SK-N-SH (cell line): Measurements from ENCODE around the gene MS4A18. TPM values are rescaled to one million over a fixed set of nuclear protein-coding genes. Genes with fewer than 3 reads are reported as not detected.

ENCODE experiments used
- CTCF ChIP-seq: fragments of 200-600 bp; sonication (generic); IDR thresholded peaks from 2 replicates; pipeline ENCODE4 v1.6.1; 2017; ENCODE audit warnings: antibody characterized with exemption, mild to moderate bottlenecking, moderate library complexity
- EP300 ChIP-seq, 2 experiments: IDR thresholded peaks; 2 replicates each; pipeline versions ENCODE4 v1.4.0 to v1.6.1; 2012; ENCODE audit warnings: borderline replicate concordance in 1 of 2, low read depth in 1 of 2, low read length in 1 of 2
- JUND ChIP-seq: IDR thresholded peaks from 2 replicates; pipeline ENCODE4 v1.4.0; 2012
- MXI1 ChIP-seq: IDR thresholded peaks from 2 replicates; pipeline ENCODE4 v1.6.1; 2012; ENCODE audit warnings: mild to moderate bottlenecking, low read depth, low read length, improper control_type of control experiment
- PBX3 ChIP-seq: IDR thresholded peaks from 2 replicates; pipeline ENCODE4; 2012
- SIN3A ChIP-seq: IDR thresholded peaks from 2 replicates; pipeline ENCODE4 v1.6.1; 2012; ENCODE audit warnings: low read depth, mild to moderate bottlenecking, low read length, moderate library complexity, borderline replicate concordance
- SMC3 ChIP-seq: IDR thresholded peaks from 2 replicates; pipeline ENCODE4 v1.6.1; 2012; ENCODE audit warnings: low read depth, low read length, improper control_type of control experiment
- USF1 ChIP-seq: IDR thresholded peaks from 2 replicates; pipeline ENCODE4 v1.4.0; 2012; ENCODE audit warnings: low read depth, borderline replicate concordance
- YY1 ChIP-seq: IDR thresholded peaks from 2 replicates; pipeline ENCODE4 v1.4.0; 2012; ENCODE audit warnings: low read depth, mild to moderate bottlenecking
- polyA plus RNA-seq, 3 experiments: library from polyadenylated mRNA; depleted of rRNA; stranded (reverse); fragments of >200 nt; gene quantifications; 2 replicates each; pipeline ENCODE4 v1.2.3, GENCODE V29; 2012

MS4A18 gene
- polyA plus RNA-seq, 1 of the 3 experiments (the other 2 are of a cell fraction), result not detected

- TF ChIP-seq CTCF (no peak), YY1 (no peak), PBX3 (no peak), SMC3 (no peak), EP300 (IDR thresholded peaks at IDR 0.05; ENCODE audit: borderline replicate concordance in 1 of 2, low read depth in 1 of 2, low read length in 1 of 2) (no peak), SIN3A (no peak), MXI1 (no peak), USF1 (no peak), JUND (no peak)
These were observed 68.0 kb downstream of the MS4A18 start (continued) for GRCh38 chr11:60792521-60792920.

Other genes starting within 250 kb of the MS4A18 start
- not detected in 2 replicates for gene MS4A12, start 231.9 kb upstream of the MS4A18 start, polyA plus RNA-seq (2012; rRNA removed)
- gene MS4A13, start 209.3 kb upstream of the MS4A18 start, polyA plus RNA-seq (2012; rRNA removed), result not detected in 2 replicates
- gene MS4A8, start 25.1 kb upstream of the MS4A18 start, polyA plus RNA-seq (2012; rRNA removed), result not detected in 2 replicates
- not detected in 2 replicates for gene MS4A15, start 32.1 kb downstream of the MS4A18 start, polyA plus RNA-seq (2012; rRNA removed)
- not detected in 2 replicates for gene MS4A10, start 60.6 kb downstream of the MS4A18 start, polyA plus RNA-seq (2012; rRNA removed)
- 26.1 and 34.7 TPM in 2 replicates for gene CCDC86, start 117.4 kb downstream of the MS4A18 start, polyA plus RNA-seq (2012; rRNA removed)
- gene PTGDR2, start 131.2 kb downstream of the MS4A18 start, polyA plus RNA-seq (2012; rRNA removed), result 0.02 TPM in 1 of 2 replicates, not detected in the other
- not detected in 2 replicates for gene ZP1, start 142.8 kb downstream of the MS4A18 start, polyA plus RNA-seq (2012; rRNA removed)
- gene PRPF19, start 181.9 kb downstream of the MS4A18 start, polyA plus RNA-seq (2012; rRNA removed), result 44.0 and 58.9 TPM in 2 replicates
- gene TMEM109, start 189.4 kb downstream of the MS4A18 start, polyA plus RNA-seq (2012; rRNA removed), result 38.0 and 52.7 TPM in 2 replicates
- gene TMEM132A, start 199.7 kb downstream of the MS4A18 start, polyA plus RNA-seq (2012; rRNA removed), result 62.2 and 66.9 TPM in 2 replicates
- gene SLC15A3, start 227.5 kb downstream of the MS4A18 start, polyA plus RNA-seq (2012; rRNA removed), result 0.13 TPM in 1 of 2 replicates, not detected in the other
- gene CD6, start 247.0 kb downstream of the MS4A18 start, polyA plus RNA-seq (2012; rRNA removed), result not detected in 2 replicates